HG03520 (cell line): ENCODE results near the gene LAPTM4A.

Source experiments
- ATAC-seq: cut with Tn5 transposase; IDR thresholded peaks from one replicate; pipeline ENCODE4 v1.9.1; 2021; ENCODE audit warnings: mild to moderate bottlenecking, moderate library complexity; ENCODE audit not compliant: unreplicated experiment

Gene LAPTM4A

GRCh38 chr2:19989342-19989666, 62.1 kb downstream of the LAPTM4A start:
- ATAC-seq = no peak

- ATAC-seq = no peak
These were observed 62.8 kb downstream of the LAPTM4A start for GRCh38 chr2:19988600-19988999.

GRCh38 chr2:19987936-19988335, 63.5 kb downstream of the LAPTM4A start:
- peak; percentile 78 for ATAC-seq
